ENCODE results near the gene UBFD1.
"Not testable (repeated sequence)": the region's sequence is repeated elsewhere in the genome, so short reads cannot be mapped to it uniquely, and the experiment has no call there.

UBFD1 gene, protein sequence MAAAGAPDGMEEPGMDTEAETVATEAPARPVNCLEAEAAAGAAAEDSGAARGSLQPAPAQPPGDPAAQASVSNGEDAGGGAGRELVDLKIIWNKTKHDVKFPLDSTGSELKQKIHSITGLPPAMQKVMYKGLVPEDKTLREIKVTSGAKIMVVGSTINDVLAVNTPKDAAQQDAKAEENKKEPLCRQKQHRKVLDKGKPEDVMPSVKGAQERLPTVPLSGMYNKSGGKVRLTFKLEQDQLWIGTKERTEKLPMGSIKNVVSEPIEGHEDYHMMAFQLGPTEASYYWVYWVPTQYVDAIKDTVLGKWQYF

DNA sequence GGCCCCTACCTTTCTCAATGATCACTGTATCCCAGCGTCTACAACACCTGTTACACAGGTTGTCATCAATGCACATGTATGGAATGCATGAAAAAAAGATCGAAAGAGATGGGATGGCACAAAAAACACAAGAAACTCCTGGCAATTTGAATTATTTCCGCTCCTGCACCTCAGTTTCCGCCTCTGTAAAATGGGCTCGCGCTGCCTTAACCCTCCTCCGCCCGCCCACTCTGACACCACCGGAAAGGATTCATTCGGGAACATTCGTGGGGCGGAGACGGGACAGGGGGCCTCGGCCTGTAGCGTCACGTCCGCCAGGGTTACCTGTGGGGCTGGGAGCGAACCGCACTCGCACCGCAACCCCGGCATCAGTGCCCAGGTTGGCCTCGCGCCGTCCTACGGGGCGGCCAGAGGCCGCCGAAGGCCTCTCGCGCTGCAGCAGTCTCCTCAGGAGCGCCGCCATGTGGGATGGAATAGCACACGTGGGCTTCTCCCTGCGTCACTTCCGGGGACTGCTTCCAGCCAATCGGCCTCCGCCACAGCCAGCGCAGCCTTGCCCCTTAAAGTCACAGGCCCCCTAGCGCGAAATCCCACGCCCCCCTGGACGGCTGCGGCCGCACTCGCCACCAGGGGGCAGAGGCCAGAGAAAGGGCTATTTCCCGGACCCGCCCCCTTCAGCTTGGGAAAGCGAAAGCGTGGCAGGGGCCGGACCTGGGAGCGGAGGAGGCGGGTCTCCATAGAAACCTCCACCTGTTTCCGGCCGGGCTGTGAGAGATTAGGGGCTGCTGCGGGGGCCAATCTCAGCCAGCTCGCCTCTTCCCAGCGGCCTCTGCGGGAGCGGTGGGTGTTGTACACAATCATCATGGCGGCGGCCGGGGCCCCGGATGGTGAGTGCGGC is at the start of gene UBFD1, which contains the start of gene EARS2:
UBFD1 (plus strand) TSS at position 847 of the 898 bp plus-strand sequence; CDS start at position 863, 16 bp downstream.
EARS2 (minus strand) TSS at position 470 of the 898 bp plus-strand sequence; CDS start at position 463, 7 bp downstream.
- DNase-seq, result peak; percentile 98

DNA sequence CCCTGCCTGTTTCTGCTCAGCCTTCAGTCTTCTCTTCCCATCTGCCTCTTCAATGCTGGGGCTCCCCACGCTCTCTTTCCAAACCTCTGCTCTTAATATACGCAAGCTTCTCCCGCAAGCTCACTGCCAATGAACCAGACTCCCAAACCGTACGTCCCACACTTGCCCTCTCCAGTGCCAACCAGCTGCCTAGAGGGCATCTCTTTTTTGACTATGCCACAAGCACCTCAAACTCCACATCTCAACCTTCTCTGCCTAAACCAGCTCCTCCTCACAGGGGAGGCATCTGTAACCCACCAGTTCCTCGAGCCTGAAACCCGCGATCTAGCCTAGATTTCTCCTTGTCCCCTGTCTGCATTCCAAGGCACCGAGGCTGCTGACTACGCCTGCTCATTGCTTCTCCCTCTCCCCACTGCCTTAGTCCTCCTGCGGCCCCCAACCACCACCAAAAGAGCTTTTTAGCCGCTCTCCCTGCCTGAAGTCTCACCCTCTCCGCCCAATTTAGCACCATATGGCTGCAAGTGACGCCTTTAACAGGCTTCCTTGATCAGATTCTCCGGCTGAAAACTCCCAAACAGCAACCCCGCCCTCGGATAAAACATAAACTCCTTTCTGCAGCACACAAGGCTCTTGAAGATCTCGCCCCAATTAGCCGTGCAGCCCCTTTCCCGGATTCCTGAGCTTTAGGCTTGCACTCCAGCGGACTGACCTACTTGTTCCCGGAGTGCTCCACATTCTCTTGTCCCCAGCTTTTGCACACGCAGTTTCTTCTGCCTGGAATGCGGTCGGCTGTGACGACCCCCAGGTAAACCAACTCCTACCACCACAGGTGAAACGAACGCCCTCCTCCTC is 48.7 kb upstream of the UBFD1 start:
- DNase-seq, result no peak

- no peak for DNase-seq
Measured at GRCh38 chr16:23509441-23509754, 48.1 kb upstream of the UBFD1 start.

DNA sequence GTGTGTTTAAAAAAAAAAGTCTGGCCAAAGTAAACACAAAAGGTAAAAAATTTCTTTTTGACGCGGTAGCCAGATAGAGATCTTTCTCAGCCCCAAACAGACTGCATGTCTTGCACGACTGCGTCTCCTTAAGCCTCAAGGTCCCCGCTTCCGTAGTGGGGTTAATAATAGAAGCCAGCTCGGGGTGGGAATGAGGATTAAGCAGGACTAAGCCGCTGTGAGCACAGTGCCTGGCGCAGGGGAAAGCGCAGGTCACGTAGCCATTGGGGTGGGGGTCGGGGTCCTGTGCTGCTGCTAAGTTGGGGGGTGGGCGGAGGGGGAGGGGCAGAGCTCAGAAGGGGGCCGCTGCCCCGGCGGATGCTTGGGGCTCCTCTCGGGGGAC is 47.8 kb upstream of the UBFD1 start:
- DNase-seq, result peak; percentile 30

DNA sequence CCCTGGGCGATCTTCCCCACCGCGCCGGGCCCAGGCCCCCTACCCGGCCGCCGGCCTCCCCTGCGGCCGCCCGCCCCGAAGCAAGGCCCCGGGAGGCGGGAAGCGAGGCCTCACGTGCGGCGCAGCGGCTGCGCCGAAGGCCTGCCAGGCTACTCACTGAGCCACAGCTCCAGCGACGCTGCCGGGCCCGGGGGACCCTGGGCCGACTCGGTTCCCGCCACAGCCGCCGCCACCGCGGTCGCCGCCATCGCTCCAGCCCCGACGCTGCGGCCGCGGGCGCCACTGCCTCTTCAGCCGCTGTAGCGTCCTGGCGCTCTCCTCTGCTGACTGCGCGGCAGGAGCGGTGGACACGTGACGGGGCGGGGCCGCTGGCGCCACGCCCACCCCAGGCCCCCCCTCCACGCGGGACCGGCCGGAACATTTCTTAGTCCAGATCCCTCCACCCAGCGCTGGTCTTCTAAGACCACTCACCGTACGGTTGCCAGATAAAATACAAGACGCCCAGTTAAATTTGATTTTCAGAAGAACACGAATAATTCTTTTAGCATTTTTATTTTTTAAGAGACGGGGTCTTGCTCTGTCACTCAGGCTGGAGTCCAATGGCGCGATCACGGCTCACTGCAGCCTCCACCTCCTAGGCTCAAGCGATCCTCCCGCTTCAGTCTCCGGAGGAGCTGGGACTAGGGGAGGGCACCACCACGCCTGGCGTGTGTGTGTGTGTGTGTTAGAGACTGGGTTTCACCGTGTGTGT is 47.2 kb upstream of the UBFD1 start, which contains the start of gene GGA2:
GGA2 (minus strand) TSS at position 331 of the 751 bp plus-strand sequence; CDS start at position 248, 83 bp downstream.
- DNase-seq, result peak; percentile 80

- not testable (repeated sequence) for DNase-seq
Measured at GRCh38 chr16:23510915-23511270, 46.6 kb upstream of the UBFD1 start.

- DNase-seq, result no peak
Measured at GRCh38 chr16:23511731-23512130, 45.8 kb upstream of the UBFD1 start.

DNA sequence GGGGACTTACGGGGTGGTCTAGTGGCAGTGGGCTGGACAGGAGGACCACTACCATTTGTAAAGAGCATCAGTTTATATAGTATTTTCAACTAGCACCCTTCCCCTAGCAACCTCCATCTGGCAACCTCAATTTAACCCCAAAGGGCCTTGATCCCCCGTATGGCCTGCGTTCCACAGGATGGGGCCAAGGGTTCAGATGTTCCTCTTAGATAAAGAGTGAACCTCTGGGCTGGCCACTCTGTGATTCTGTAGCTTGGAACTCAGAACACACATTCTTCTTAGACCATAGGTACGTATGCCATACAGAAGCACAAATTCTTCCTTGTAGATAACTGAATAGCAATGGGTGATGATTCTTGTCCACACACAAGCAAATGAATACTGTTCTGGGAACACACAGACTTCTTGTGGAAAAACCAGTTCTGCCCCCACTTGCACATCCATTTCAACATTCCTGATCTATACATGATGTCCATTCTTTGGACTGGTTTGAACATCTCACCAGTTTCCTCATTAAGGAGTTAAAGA is 45.3 kb upstream of the UBFD1 start:
- no peak for DNase-seq

- no peak for DNase-seq
Measured at GRCh38 chr16:23514381-23515152, 43.0 kb upstream of the UBFD1 start.

- DNase-seq, result no peak
Measured at GRCh38 chr16:23515881-23516280, 41.6 kb upstream of the UBFD1 start.

DNA sequence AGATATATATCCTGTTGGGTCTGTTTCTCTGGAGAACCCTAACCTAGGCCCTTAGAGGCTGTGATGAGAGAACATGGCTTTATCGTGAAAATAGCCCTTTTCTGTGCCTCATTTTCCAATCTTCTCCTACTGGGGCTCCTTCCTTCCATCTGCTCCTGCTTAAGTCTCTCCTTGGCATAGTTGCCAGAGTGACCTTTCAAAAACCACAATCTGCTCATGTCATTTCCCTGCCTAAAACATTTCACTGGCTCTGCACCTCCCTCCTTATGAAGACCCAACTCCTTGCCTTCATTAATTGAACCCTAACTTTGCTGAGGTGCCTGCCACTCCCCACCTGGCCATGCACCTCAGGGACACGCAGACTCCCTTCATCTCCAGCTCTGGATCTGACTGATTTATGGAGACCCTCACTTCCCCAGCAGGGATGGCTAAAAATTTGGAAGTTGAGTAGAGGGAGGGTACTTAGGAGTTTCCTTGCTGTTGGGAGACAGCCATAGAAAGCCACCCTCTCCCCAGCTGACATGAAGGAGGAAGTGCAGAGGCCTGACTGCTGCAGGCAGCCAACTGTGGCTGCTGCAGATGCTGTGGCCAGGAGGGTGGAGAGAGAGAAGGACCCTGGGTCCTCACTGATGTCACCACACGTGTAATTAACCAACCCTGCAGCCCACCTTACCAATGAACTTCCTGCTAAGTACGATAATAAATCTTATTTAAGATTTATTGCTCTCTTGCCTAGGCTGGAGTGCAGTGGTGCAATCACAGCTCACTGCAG is 41.0 kb upstream of the UBFD1 start:
- no peak for DNase-seq

DNA sequence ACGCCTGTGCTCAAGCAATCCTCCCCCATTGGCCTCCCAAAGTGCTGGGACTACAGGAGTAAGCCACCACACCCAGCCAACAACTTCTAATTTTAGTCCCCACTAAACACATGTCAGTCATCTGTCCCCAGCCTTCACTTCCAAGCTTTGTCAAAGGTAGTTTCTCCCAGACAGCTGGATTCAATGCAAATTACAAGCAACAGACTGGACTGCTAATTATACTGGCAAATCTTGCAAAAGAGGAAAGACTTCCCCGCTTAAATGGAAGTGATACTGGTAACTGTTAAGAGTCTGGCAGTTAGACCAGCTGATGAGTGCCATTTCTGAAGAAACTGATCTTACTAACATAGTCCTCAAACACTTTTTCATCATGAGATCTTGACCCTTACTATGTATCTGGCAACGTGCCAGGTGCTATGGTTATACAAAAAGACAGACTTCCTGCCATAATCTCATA is 39.1 kb upstream of the UBFD1 start:
- no peak for DNase-seq

DNA sequence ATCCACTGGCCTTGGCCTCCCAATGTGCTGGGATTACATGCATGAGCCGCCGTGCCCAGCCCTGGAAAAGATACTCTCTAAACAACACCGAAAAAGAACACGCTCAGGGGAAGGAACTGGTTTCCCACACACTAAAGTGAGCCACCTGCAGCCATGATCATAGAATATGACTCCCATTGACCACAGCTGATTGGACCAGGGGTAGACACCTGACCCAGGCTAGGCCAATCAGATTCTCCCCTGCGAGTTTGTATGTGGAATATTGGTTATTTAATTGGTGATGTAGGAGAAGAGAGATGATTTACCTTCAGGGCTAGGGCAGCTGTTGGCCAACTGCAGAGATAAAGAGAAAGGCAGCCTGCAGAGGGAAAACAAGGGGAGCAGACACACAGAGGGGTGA is 38.2 kb upstream of the UBFD1 start:
- no peak for DNase-seq

DNA sequence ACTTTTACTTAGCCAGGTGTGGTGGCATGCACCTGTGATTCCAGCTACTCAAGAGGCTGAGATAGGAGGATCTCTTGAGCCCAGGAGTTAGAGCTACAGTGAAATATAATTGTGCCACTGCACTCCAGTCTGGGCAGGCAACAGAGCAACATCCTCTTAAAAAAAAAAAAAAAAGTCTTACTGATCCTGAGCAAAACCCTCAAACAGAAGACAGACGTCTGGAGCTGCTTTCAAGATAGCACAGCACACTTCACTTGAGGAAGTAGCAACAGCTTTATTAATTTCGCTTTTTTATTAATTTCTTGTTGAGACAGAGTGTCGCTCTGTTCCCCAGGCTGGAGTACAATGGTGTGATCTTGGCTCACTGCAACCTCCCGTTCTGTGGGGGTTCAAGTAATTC is 37.0 kb upstream of the UBFD1 start:
- no peak for DNase-seq

DNA sequence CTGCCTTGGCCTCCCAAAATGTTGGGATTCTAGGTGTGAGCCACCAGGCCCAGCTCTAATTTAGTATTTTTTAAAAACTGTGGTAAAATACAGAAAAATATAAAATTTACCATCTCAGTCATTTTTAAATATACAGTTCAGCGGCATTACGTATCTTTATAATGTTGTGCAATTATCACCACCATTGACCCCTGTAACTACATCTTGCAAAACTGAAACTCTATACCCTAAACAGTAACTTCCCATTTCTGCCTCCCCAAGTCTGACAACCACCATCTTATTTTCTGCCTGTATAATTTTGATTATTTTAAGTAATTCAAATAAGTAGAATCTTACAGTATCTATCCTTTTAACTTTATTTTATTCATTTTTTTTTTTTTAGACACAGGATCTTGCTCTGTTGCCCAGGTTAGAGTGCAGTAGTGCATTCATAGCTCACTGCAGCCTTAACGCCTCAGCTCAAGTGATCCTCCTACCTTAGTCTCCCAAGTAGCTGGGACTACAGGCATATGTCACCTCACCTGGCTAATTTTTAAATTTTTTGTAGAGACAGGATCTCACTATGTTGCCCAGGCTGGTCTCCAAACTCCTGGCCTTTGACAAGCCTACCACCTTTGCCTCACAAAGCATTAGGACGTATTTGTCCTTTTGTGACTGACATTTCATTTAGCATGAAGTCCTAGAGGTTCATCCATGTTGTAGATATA is 36.3 kb upstream of the UBFD1 start:
- DNase-seq, result no peak

- no peak for DNase-seq
Measured at GRCh38 chr16:23521965-23522364, 35.6 kb upstream of the UBFD1 start.

DNA sequence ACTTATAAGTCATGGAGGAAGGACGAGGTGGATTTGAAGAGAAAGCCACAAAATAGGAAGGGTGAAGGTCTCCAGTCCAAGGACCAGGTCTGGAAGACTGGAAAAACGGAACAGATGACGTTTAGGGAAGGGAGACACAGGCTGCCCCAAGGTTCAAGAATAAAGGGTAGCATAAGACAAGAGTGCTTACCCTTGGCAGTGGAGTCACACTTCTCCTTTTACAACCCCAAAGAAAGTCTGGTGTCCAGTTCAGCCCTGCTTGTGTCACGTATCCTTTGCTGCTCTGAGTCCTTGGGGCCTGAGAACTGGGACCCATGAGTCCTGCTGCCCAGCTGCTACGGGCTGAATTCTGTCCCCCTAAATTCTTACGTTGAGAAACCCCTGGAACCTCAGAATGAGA is 34.2 kb upstream of the UBFD1 start:
- DNase-seq, result no peak

DNA sequence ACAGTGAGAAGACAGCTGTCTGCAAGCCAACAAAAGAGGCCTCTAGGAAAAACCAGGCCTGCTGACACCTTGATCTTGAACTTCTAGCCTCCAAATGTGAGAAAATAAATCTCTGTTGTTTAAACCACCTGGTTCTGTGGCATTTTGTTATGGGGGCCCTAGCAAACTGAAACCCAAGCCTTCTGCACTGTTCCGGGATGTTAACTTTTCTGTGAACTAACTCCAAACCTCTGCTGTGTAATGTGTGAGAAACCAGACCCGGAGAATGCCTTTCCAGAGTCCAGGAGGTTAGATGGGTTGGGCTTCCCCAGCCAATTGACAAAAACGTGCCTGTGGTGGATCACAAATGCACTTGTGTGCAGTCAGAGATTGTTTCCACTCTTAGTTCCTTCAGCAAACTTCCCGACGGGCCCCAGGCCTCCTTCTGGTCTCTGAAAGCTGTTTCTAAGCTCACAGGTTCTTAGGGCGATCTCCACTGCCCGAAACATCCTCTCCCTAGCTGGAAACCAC is 33.6 kb upstream of the UBFD1 start:
- no peak for DNase-seq

- DNase-seq, result no peak
Measured at GRCh38 chr16:23524886-23525285, 32.6 kb upstream of the UBFD1 start.
